ENCODE results near the gene UBN1.

DNA sequence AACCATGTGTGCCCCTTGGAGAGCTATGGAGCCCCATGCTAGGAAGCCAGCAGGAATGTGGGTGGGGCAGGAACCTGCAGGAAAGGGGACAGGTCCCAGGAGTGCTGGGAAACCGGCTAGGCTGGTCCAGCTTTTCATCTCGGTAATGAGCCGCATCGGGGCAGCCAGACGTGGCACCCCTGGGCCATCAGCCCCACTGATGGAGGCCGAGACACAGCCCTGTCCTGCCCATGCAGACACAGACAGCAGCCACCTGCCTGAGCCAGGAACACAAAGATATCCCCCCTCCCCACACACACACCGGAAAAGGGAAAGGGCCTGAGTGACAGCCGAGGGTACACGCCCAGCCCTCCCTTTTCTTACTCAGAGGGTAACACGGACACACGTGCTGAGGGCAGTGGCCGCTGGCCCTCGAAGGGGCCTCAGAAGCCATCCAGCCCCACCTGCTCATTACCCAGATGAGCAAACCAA lies 71.5 kb downstream of the UBN1 start:
- TF ChIP-seq, protein P1, sequence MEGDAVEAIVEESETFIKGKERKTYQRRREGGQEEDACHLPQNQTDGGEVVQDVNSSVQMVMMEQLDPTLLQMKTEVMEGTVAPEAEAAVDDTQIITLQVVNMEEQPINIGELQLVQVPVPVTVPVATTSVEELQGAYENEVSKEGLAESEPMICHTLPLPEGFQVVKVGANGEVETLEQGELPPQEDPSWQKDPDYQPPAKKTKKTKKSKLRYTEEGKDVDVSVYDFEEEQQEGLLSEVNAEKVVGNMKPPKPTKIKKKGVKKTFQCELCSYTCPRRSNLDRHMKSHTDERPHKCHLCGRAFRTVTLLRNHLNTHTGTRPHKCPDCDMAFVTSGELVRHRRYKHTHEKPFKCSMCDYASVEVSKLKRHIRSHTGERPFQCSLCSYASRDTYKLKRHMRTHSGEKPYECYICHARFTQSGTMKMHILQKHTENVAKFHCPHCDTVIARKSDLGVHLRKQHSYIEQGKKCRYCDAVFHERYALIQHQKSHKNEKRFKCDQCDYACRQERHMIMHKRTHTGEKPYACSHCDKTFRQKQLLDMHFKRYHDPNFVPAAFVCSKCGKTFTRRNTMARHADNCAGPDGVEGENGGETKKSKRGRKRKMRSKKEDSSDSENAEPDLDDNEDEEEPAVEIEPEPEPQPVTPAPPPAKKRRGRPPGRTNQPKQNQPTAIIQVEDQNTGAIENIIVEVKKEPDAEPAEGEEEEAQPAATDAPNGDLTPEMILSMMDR (IDR thresholded peaks at IDR 0.05) = no peak
- no peak for TF ChIP-seq POLR2A (IDR thresholded peaks at IDR 0.05)

Measured in Peyer's patch (tissue), 4 donors.